Left lung (tissue), 10 donors: ENCODE measurements around the gene ATG12. TPM values are rescaled to one million over a fixed set of nuclear protein-coding genes. Genes with fewer than 3 reads are reported as not detected.

Experiments used
- ATAC-seq: fragments of 200-7000 bp; cut with Tn5 transposase; one replicate; pipeline ENCODE4 v1.9.1; 2020; ENCODE audit warnings: moderate library complexity
- DNase-seq, 4 donors: peaks; one replicate each; pipeline ENCODE4 v3.0.0-alpha.2; 2013 to 2020
- H3K27ac ChIP-seq, 2 donors: fragments of 200-600 bp; sonication (generic) in 1 of 2; one replicate each; pipeline versions ENCODE4 v1.5.0 to v1.8.0; 2020 to 2021
- H3K27me3 ChIP-seq, 2 donors: fragments of 200-600 bp; sonication (generic) in 1 of 2; one replicate each; pipeline versions ENCODE4 v1.5.0 to v1.8.0; 2020 to 2021
- H3K36me3 ChIP-seq, 2 donors: fragments of 200-600 bp; sonication (generic) in 1 of 2; one replicate each; pipeline versions ENCODE4 v1.5.0 to v1.8.0; 2020 to 2021
- H3K4me1 ChIP-seq, 2 donors: fragments of 200-600 bp; one replicate each; pipeline ENCODE4 v1.8.0; 2021
- H3K4me3 ChIP-seq, 2 donors: fragments of 200-600 bp; sonication (generic) in 1 of 2; one replicate each; pipeline versions ENCODE4 v1.5.0 to v1.8.0; 2020 to 2021; ENCODE audit warnings: mild to moderate bottlenecking in 1 of 2
- H3K9me3 ChIP-seq, 2 donors: fragments of 200-600 bp; sonication (generic) in 1 of 2; one replicate each; pipeline versions ENCODE4 v1.5.0 to v1.8.0; 2020 to 2021
- intact Hi-C, 2 donors: fragments of 100-400 bp; cut with DNase I; formaldehyde crosslinking; loops; one replicate each; pipeline versions ENCODE4 v1.11.2 to v1.14.2; 2022
- polyA plus RNA-seq, 6 donors: library from polyadenylated mRNA; unstranded; fragments of 120-200 nt; gene quantifications; one replicate each; pipeline ENCODE4 v1.2.1, GENCODE V29; 2013; ENCODE audit not compliant: insufficient read length in 6 of 6
- total RNA-seq, 2 donors: library from RNA; stranded (reverse); fragmentation: NEBNext Ultra II Directional; extraction: Animal tissue kit (Norgen Biotek cat#: 25700); gene quantifications; one replicate each; pipeline ENCODE4 v1.2.1, GENCODE V29; 2021
- TF ChIP-seq, protein P1 (sequence below), 2 donors: fragments of 200-600 bp; sonication (generic) in 1 of 2; IDR thresholded peaks; one replicate each; pipeline versions ENCODE4 v1.5.0 to v1.8.0; 2021; ENCODE audit warnings: antibody characterized with exemption in 2 of 2
- donor health status: DM: no; HTN: yes; CAD: no.
- donor health status: DM: no; HTN: no; CAD: no.

ATG12 gene
- total and polyA plus RNA-seq, 8 donors = 31.5 to 93.9 (median 75.3) TPM

DNA sequence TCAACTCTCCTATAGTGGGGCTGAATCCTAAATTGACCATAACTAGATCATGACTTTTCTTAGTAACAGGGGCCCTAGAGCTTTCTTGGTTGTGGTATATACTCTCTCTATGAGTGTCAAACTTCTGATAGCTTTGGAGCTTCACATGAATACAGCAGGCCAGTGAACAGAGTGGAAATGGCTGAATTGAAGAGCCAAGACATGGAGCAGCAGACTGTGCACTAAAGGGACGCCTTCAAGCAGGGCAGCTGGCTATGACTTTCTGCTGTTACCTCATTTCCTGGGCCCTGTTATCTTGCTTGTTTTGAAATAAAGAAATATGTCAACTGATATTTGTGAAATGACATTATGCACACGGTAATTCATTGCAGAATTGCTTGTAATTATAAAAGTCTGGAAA lies 41.3 kb downstream of the ATG12 start:
- Histone ChIP-seq H3K4me3 (no peak overlapping the region), H3K27me3 (no peaks in the 10 kb centered on the region), H3K9me3 (no peaks in the 10 kb centered on the region), H3K36me3 (no peaks in the 10 kb centered on the region), H3K4me1 (no peaks in the 10 kb centered on the region), H3K27ac (no peak overlapping the region)
- ATAC-seq (no peak), DNase-seq (no peak)
- TF ChIP-seq, protein P1, sequence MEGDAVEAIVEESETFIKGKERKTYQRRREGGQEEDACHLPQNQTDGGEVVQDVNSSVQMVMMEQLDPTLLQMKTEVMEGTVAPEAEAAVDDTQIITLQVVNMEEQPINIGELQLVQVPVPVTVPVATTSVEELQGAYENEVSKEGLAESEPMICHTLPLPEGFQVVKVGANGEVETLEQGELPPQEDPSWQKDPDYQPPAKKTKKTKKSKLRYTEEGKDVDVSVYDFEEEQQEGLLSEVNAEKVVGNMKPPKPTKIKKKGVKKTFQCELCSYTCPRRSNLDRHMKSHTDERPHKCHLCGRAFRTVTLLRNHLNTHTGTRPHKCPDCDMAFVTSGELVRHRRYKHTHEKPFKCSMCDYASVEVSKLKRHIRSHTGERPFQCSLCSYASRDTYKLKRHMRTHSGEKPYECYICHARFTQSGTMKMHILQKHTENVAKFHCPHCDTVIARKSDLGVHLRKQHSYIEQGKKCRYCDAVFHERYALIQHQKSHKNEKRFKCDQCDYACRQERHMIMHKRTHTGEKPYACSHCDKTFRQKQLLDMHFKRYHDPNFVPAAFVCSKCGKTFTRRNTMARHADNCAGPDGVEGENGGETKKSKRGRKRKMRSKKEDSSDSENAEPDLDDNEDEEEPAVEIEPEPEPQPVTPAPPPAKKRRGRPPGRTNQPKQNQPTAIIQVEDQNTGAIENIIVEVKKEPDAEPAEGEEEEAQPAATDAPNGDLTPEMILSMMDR (IDR thresholded peaks at IDR 0.05) = no peak
- intact Hi-C loops = no loop called here

DNA sequence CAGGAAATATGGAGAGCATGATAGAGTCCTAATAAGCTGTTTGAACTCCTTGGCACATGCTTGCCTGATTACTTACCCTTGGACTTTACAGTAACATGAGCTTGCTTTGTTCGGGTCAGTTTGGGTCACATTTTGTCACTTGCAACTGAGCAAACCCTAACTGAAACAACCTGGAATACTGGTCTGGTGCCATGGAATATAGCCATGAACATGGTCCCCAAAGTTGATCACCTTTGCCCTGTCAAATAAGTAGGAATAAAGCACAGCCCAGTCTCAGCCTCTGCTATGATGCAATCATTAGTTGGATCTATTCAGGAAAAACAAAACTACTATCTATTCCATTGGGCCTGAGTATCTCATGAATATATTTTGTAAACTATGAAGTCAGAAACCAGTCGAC lies 43.1 kb downstream of the ATG12 start:
- ATAC-seq (no peak), DNase-seq (no peak)
- TF ChIP-seq, protein P1 (IDR thresholded peaks at IDR 0.05) = no peak
- no peak overlapping the region for H3K27ac ChIP-seq
- H3K4me1 ChIP-seq = no peaks in the 10 kb centered on the region
- no peaks in the 10 kb centered on the region for H3K36me3 ChIP-seq
- H3K9me3 ChIP-seq = no peaks in the 10 kb centered on the region
- no peak overlapping the region for H3K4me3 ChIP-seq
- no peaks in the 10 kb centered on the region for H3K27me3 ChIP-seq
- intact Hi-C loops = no loop called here

GRCh38 chr5:115796656-115797055 lies 44.7 kb downstream of the ATG12 start:
- H3K36me3 ChIP-seq = no peaks in the 10 kb centered on the region

DNA sequence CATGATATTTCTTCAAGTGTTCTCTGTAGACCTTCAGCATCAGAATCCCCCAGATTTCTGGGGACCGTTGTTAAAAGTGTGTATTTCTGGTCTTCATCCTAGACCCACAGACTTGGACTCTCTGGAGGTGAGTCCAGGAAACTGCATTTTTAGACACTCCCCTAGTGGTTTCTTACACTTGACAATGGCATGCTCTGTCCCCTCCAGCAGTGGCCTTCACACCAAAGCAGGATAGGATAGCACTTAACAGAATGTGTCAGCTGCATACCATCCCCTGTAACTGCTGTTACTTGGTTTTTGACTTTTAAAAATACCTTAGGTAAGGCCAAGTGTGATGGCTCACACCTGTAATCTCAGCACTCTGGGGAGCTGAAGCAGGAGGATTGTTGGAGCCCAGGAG lies 45.7 kb downstream of the ATG12 start:
- no peaks in the 10 kb centered on the region for H3K36me3 ChIP-seq
- TF ChIP-seq, protein P1 (IDR thresholded peaks at IDR 0.05) = no peak
- no peaks in the 10 kb centered on the region for H3K4me1 ChIP-seq
- ATAC-seq (no peak), DNase-seq (no peak)
- H3K4me3 ChIP-seq = no peak overlapping the region
- no peaks in the 10 kb centered on the region for H3K9me3 ChIP-seq
- intact Hi-C loops = no loop called here
- no peak overlapping the region for H3K27ac ChIP-seq
- peaks cover 0 to 4% of the 10 kb centered on the region in 2 donors for H3K27me3 ChIP-seq

More at GRCh38 chr5:115796656-115797055, 44.7 kb downstream of the ATG12 start:
- Histone ChIP-seq H3K27me3 (no peaks in the 10 kb centered on the region), H3K4me3 (no peak overlapping the region), H3K4me1 (no peaks in the 10 kb centered on the region), H3K27ac (no peak overlapping the region), H3K9me3 (no peaks in the 10 kb centered on the region)
- intact Hi-C loops = no loop called here
- TF ChIP-seq, protein P1 (IDR thresholded peaks at IDR 0.05) = no peak
- DNase-seq (no peak), ATAC-seq (no peak)

- intact Hi-C loops = no loop called here
- H3K4me1 ChIP-seq = no peaks in the 10 kb centered on the region
- DNase-seq (no peak), ATAC-seq (no peak)
- H3K4me3 ChIP-seq = no peak overlapping the region
- TF ChIP-seq, protein P1 (IDR thresholded peaks at IDR 0.05) = no peak
- no peaks in the 10 kb centered on the region for H3K36me3 ChIP-seq
- no peaks in the 10 kb centered on the region for H3K9me3 ChIP-seq
- peaks cover 2 to 4% of the 10 kb centered on the region in 2 donors for H3K27me3 ChIP-seq
- no peak overlapping the region for H3K27ac ChIP-seq
These were observed 52.9 kb downstream of the ATG12 start for GRCh38 chr5:115788440-115788839.
